Germinal center (tissue), 1 donor: ENCODE results near the gene IRAK4.
"Not testable (repeated sequence)": the region's sequence is repeated elsewhere in the genome, so short reads cannot be mapped to it uniquely, and the experiment has no call there.

Experiments
- DNase-seq: peaks from one replicate; pipeline ENCODE4 v3.0.0; 2012; ENCODE audit warnings: mixed read lengths, low spot score

The IRAK4 gene

GRCh38 chr12:43758728-43759563 lies at the start of gene IRAK4, which contains the start of gene PUS7L:
Gene IRAK4, plus strand, starts transcription at chr12:43758951. Its CDS starts 9,161 bp downstream, at chr12:43768112.
Gene PUS7L, minus strand, starts transcription at chr12:43758790. Its CDS starts 3,545 bp downstream, at chr12:43755245.
- peak; percentile 96 for DNase-seq

GRCh38 chr12:43711348-43711747 lies 47.4 kb upstream of the IRAK4 start:
- DNase-seq, result no peak

GRCh38 chr12:43722621-43723020 lies 36.1 kb upstream of the IRAK4 start:
- DNase-seq, result no peak

- DNase-seq, result no peak
Measured at GRCh38 chr12:43723134-43723533, 35.6 kb upstream of the IRAK4 start.

GRCh38 chr12:43728117-43728516 lies 30.6 kb upstream of the IRAK4 start:
- DNase-seq, result no peak

GRCh38 chr12:43728698-43729097 lies 30.1 kb upstream of the IRAK4 start:
- no peak for DNase-seq

- DNase-seq, result no peak
Measured at GRCh38 chr12:43730283-43730682, 28.5 kb upstream of the IRAK4 start.

GRCh38 chr12:43733687-43734086 lies 25.1 kb upstream of the IRAK4 start:
- DNase-seq, result no peak

GRCh38 chr12:43736927-43737440 lies 21.8 kb upstream of the IRAK4 start:
- DNase-seq, result no peak

GRCh38 chr12:43737646-43738045 lies 21.1 kb upstream of the IRAK4 start:
- DNase-seq, result no peak

- no peak for DNase-seq
Measured at GRCh38 chr12:43740511-43741100, 18.1 kb upstream of the IRAK4 start.

GRCh38 chr12:43742106-43742505 lies 16.6 kb upstream of the IRAK4 start:
- no peak for DNase-seq

GRCh38 chr12:43744826-43745225 lies 13.9 kb upstream of the IRAK4 start:
- DNase-seq, result no peak

GRCh38 chr12:43749016-43749415 lies 9.7 kb upstream of the IRAK4 start:
- DNase-seq, result no peak

- no peak for DNase-seq
Measured at GRCh38 chr12:43750814-43751213, 7.9 kb upstream of the IRAK4 start.

- not testable (repeated sequence) for DNase-seq
Measured at GRCh38 chr12:43751360-43751759, 7.4 kb upstream of the IRAK4 start.

- no peak for DNase-seq
Measured at GRCh38 chr12:43754015-43754414, 4.7 kb upstream of the IRAK4 start.

GRCh38 chr12:43758247-43758727 lies 464 bp upstream of the IRAK4 start:
- DNase-seq, result no peak

GRCh38 chr12:43760396-43760795 lies 1.6 kb downstream of the IRAK4 start:
- no peak for DNase-seq

- DNase-seq, result no peak
Measured at GRCh38 chr12:43761500-43761899, 2.7 kb downstream of the IRAK4 start.

GRCh38 chr12:43762596-43762995 lies 3.8 kb downstream of the IRAK4 start:
- DNase-seq, result no peak

- no peak for DNase-seq
Measured at GRCh38 chr12:43763769-43764168, 5.0 kb downstream of the IRAK4 start.

GRCh38 chr12:43764528-43764927 lies 5.8 kb downstream of the IRAK4 start:
- DNase-seq, result no peak
